ENCODE measurements around the gene RSF1.

Gene RSF1

DNA sequence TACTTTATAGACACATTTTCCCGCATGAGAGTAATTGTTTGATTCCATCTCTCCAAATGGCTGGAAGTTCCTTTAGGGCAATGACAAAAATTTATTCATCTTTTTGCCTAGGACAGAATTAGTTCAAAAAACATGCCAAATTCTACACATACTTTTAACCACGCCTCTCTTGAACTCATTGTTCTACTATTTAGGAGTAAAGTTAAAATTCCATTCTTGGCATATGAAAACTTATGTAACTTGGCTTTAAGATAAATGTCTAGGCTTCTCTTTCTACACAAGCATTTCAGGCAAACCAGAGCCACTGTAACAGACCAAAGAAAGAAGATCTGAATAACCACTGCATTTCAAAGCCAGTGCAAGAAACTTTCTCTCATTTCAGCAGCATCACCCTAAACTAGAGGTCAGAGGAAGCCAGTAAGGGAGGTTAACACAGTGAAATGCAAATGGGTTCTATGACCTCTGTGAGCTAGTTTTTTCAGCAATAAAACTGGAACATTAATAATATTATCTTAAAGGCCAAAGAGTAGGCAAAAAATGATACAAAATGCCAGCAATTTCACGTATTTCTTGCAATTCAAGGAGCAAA, 73.0 kb downstream of the RSF1 start:
- Histone ChIP-seq H3K27me3 (ENCODE audit: insufficient read depth, poor library complexity, severe bottlenecking) (no peaks in the 10 kb centered on the region), H3K4me1 (ENCODE audit: insufficient read depth, poor library complexity, severe bottlenecking) (peaks cover 4% of the 10 kb centered on the region), H3K36me3 (ENCODE audit: low read depth) (no peaks in the 10 kb centered on the region), H3K4me3 (ENCODE audit: severe bottlenecking) (no peak overlapping the region), H3K27ac (ENCODE audit: poor library complexity, severe bottlenecking) (no peak overlapping the region), H3K9me3 (ENCODE audit: severe bottlenecking) (no peaks in the 10 kb centered on the region)
- DNase-seq (ENCODE audit: low spot score) (no peak), ATAC-seq (ENCODE audit: low read depth) (no peak)
- TF ChIP-seq, protein P1, sequence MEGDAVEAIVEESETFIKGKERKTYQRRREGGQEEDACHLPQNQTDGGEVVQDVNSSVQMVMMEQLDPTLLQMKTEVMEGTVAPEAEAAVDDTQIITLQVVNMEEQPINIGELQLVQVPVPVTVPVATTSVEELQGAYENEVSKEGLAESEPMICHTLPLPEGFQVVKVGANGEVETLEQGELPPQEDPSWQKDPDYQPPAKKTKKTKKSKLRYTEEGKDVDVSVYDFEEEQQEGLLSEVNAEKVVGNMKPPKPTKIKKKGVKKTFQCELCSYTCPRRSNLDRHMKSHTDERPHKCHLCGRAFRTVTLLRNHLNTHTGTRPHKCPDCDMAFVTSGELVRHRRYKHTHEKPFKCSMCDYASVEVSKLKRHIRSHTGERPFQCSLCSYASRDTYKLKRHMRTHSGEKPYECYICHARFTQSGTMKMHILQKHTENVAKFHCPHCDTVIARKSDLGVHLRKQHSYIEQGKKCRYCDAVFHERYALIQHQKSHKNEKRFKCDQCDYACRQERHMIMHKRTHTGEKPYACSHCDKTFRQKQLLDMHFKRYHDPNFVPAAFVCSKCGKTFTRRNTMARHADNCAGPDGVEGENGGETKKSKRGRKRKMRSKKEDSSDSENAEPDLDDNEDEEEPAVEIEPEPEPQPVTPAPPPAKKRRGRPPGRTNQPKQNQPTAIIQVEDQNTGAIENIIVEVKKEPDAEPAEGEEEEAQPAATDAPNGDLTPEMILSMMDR (IDR thresholded peaks at IDR 0.05; ENCODE audit: poor library complexity, severe bottlenecking): no peak

DNA sequence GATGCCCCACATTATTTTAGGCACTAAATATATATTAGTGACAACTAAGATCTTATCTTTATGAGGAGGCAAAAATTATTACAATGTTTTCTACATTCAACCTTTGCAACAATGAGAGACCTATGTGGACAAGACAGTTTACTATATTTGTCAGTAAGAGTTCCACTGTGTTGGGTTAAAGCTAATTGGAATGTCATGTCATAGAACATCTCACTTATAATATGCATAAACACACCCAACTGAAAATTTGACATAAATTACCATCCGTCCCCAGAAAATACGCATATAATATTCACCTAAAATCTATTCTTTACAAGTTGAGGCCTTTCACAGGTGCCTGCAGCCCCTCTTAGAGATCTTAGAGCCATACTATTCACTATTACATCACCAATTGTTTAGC, 84.0 kb downstream of the RSF1 start:
- DNase-seq (ENCODE audit: low spot score) (no peak), ATAC-seq (ENCODE audit: low read depth) (no peak)
- TF ChIP-seq, protein P1 (IDR thresholded peaks at IDR 0.05; ENCODE audit: poor library complexity, severe bottlenecking): no peak
- H3K9me3 ChIP-seq (ENCODE audit: severe bottlenecking): peaks cover 4% of the 10 kb centered on the region
- H3K4me1 ChIP-seq (ENCODE audit: insufficient read depth, poor library complexity, severe bottlenecking): no peaks in the 10 kb centered on the region
- no peak overlapping the region for H3K4me3 ChIP-seq (ENCODE audit: severe bottlenecking)
- H3K27ac ChIP-seq (ENCODE audit: poor library complexity, severe bottlenecking): no peak overlapping the region
- peaks cover 46% of the 10 kb centered on the region for H3K36me3 ChIP-seq (ENCODE audit: low read depth)
- no peaks in the 10 kb centered on the region for H3K27me3 ChIP-seq (ENCODE audit: insufficient read depth, poor library complexity, severe bottlenecking)

DNA sequence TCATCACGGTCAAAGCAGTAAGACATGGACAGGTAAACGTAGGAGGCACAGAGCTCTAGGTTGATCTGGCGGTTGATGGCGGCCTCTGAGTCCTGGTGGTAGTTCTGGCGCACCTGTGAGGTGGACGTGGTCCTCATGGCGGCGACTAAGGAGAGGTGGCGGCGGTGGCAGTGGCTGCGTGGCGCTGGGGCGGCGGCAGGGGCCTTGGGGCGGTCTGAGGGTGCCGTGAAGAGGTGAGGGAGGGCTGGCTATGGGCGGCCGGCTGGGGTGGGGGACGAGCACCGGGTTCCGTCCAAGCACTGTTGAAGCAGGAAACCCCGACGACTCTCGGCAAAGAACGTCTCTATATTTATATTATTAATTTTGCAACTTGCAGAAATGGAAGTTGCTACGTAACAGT, 85.6 kb downstream of the RSF1 start:
- H3K36me3 ChIP-seq (ENCODE audit: low read depth): peaks cover 39% of the 10 kb centered on the region

DNA sequence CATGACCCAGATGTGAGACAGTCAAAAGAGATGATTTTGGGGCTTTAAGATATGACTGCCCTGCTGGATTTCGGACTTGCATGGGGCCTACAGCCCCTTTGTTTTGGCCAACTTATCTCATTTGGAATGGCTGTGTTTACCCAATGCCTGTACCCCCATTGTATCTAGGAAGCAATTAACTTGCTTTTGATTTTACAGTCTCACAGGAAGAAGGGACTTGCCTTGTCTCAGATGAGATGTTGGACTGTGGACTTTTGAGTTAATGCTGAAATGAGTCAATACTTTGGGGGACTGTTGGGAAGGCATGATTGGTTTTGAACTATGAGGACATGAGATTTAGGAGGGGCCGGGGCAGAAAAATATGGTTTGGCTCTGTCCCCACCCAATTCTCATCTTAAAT, 88.4 kb downstream of the RSF1 start:
- TF ChIP-seq, protein P1 (IDR thresholded peaks at IDR 0.05; ENCODE audit: poor library complexity, severe bottlenecking): no peak
- no peak for ATAC-seq (ENCODE audit: low read depth)
- H3K27me3 ChIP-seq (ENCODE audit: insufficient read depth, poor library complexity, severe bottlenecking): no peaks in the 10 kb centered on the region
- H3K4me1 ChIP-seq (ENCODE audit: insufficient read depth, poor library complexity, severe bottlenecking): no peaks in the 10 kb centered on the region
- no peak overlapping the region for H3K27ac ChIP-seq (ENCODE audit: poor library complexity, severe bottlenecking)
- H3K9me3 ChIP-seq (ENCODE audit: severe bottlenecking): peaks cover 10% of the 10 kb centered on the region
- H3K36me3 ChIP-seq (ENCODE audit: low read depth): peaks cover 28% of the 10 kb centered on the region
- no peak overlapping the region for H3K4me3 ChIP-seq (ENCODE audit: severe bottlenecking)
- DNase-seq (ENCODE audit: low spot score): no peak

More for the DNA sequence above, 85.6 kb downstream of the RSF1 start:
- ATAC-seq (ENCODE audit: low read depth) (no peak), DNase-seq (ENCODE audit: low spot score) (no peak)
- Histone ChIP-seq H3K9me3 (ENCODE audit: severe bottlenecking) (peaks cover 10% of the 10 kb centered on the region), H3K27me3 (ENCODE audit: insufficient read depth, poor library complexity, severe bottlenecking) (no peaks in the 10 kb centered on the region), H3K27ac (ENCODE audit: poor library complexity, severe bottlenecking) (no peak overlapping the region), H3K4me3 (ENCODE audit: severe bottlenecking) (no peak overlapping the region), H3K4me1 (ENCODE audit: insufficient read depth, poor library complexity, severe bottlenecking) (no peaks in the 10 kb centered on the region)
- TF ChIP-seq, protein P1 (IDR thresholded peaks at IDR 0.05; ENCODE audit: poor library complexity, severe bottlenecking): no peak

DNA sequence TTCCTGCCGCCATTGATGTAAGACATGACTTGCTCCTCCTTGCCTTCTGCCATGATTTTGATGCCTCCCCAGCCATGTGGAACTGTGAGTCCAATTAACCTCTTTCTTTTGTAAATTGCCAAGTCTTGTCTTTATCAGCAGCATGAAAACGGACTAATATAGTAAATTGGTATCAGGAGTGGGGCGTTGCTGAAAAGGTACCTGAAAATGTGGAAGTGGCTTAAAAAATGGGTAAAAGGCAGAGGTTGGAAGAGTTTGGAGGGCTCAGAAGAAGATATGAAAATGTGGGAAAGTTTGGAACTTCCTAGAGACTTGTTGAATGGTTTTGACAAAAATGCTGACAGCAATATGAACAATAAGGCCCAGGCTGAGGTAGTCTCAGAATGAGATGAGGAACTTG, 89.7 kb downstream of the RSF1 start:
- ATAC-seq (ENCODE audit: low read depth) (no peak), DNase-seq (ENCODE audit: low spot score) (no peak)
- peaks cover 10% of the 10 kb centered on the region for H3K9me3 ChIP-seq (ENCODE audit: severe bottlenecking)
- H3K4me3 ChIP-seq (ENCODE audit: severe bottlenecking): no peak overlapping the region
- H3K4me1 ChIP-seq (ENCODE audit: insufficient read depth, poor library complexity, severe bottlenecking): no peaks in the 10 kb centered on the region
- H3K36me3 ChIP-seq (ENCODE audit: low read depth): peaks cover 28% of the 10 kb centered on the region
- no peak overlapping the region for H3K27ac ChIP-seq (ENCODE audit: poor library complexity, severe bottlenecking)
- TF ChIP-seq, protein P1 (IDR thresholded peaks at IDR 0.05; ENCODE audit: poor library complexity, severe bottlenecking): no peak
- H3K27me3 ChIP-seq (ENCODE audit: insufficient read depth, poor library complexity, severe bottlenecking): no peaks in the 10 kb centered on the region
